AG10803 (cell line): ENCODE results near the gene PHACTR1.

Experiments used
- DNase-seq: peaks from one replicate; pipeline ENCODE4 v3.0.0; 2010; ENCODE audit warnings: low read depth
- H3K4me3 ChIP-seq: 2 replicates; pipeline ENCODE4 v1.5.1; 2011; ENCODE audit warnings: mild to moderate bottlenecking, low read length, control low read depth
- TF ChIP-seq, protein P1 (sequence below): conservative IDR thresholded peaks from 2 replicates; pipeline ENCODE4 v1.5.1; 2011; ENCODE audit warnings: mild to moderate bottlenecking, low read length, control low read depth, inconsistent platforms

PHACTR1 gene

DNA sequence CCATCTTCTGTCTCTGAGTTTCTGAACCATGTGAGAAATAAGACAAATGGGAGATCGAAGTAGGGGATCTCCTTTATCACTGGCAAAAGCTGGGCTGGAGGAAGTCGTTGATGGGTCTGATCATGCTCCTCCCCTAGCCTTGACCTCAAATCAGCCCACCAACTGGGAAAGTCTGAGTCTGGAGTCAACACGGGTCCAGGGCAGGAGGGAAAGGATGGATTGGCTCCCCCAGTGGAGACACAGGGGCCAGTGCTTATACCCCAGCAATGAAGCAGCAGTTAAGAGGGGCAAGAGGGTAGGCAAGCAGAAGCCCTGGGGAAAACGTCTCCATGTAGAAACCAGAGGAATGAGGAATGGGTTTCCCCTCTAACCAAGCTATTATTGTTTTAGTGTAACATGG, 459.2 kb downstream of the PHACTR1 start:
- DNase-seq: no peak
- no peak overlapping the region for H3K4me3 ChIP-seq
- TF ChIP-seq, protein P1, sequence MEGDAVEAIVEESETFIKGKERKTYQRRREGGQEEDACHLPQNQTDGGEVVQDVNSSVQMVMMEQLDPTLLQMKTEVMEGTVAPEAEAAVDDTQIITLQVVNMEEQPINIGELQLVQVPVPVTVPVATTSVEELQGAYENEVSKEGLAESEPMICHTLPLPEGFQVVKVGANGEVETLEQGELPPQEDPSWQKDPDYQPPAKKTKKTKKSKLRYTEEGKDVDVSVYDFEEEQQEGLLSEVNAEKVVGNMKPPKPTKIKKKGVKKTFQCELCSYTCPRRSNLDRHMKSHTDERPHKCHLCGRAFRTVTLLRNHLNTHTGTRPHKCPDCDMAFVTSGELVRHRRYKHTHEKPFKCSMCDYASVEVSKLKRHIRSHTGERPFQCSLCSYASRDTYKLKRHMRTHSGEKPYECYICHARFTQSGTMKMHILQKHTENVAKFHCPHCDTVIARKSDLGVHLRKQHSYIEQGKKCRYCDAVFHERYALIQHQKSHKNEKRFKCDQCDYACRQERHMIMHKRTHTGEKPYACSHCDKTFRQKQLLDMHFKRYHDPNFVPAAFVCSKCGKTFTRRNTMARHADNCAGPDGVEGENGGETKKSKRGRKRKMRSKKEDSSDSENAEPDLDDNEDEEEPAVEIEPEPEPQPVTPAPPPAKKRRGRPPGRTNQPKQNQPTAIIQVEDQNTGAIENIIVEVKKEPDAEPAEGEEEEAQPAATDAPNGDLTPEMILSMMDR: no peak

DNA sequence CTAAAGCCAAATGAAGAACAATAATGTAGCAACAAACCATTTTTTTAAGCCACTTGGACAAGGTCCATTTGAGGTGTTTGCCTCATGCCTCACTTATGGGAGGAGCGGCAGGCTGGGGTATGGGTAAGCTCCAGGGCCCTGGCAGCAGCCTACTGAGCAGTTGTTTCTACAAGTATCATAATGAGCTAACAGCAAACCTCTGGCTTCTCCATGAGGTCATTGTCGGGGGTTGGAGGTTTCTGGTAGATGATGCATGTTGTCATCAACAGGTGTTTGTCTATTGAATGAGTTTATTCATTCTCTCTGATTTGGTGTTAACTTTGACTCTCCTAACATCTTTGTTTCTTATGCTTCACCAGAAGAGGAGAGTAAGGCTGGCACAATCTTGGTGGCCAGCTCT, 461.1 kb downstream of the PHACTR1 start:
- no peak for DNase-seq
- TF ChIP-seq, protein P1: no peak
- H3K4me3 ChIP-seq: no peak overlapping the region

DNA sequence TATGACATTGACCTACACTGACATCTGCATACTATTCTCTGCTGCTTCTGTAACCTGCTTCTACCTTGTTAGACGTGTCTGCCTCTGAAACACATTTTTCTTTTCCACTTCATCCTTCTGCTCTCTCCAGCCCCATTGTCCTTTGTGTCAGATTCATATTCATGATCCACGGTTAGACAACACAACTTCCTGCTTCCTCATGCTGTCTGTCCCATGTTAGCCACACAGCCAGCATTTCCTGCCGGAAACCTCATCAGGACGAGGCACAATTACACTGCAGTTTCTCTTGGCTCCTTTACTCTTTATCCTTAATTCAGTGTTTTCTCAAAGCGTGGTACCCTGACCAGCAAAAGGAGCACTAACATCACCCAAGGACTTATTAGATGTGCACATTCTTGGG, 461.5 kb downstream of the PHACTR1 start:
- H3K4me3 ChIP-seq: no peak overlapping the region
- no peak for DNase-seq
- TF ChIP-seq, protein P1: no peak

DNA sequence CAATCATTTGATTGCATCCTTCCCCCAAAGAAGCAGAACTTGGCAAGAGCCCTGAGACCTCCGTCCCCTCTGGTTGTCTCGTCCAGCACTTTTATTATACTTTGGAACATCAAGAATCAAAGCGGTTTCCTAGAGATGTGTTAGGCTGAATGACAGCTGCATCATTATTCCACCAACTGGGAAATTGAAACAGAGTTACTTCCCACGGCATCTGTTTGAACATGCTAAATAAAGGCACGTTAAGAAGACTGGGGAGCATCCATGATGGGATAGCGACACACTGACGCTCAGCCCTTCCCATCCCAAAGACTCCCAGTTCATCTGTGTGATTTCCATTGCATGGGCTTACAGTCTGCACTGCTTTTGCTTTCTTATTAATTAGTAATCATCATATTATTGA, 464.0 kb downstream of the PHACTR1 start:
- TF ChIP-seq, protein P1: no peak
- no peak for DNase-seq
- H3K4me3 ChIP-seq: no peak overlapping the region

DNA sequence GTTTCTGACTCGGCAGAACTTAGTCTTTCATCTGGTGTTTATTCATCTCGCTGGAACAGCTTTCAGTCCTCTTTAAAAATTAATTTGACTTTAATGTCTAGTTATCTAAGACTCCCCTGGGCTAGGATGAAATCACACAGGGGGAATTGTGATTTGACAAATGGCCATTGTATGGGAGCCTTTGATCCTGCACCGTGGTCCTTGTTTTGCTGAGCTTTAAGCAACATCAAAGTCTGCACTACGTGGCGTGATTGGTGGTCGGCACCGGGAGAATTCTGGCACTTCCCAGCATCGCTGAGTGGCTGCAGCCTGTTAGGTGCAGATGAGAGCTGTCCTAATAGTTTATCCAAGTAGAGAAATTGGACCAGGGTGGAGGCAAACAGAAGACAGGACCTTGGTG, 464.8 kb downstream of the PHACTR1 start:
- DNase-seq: no peak

DNA sequence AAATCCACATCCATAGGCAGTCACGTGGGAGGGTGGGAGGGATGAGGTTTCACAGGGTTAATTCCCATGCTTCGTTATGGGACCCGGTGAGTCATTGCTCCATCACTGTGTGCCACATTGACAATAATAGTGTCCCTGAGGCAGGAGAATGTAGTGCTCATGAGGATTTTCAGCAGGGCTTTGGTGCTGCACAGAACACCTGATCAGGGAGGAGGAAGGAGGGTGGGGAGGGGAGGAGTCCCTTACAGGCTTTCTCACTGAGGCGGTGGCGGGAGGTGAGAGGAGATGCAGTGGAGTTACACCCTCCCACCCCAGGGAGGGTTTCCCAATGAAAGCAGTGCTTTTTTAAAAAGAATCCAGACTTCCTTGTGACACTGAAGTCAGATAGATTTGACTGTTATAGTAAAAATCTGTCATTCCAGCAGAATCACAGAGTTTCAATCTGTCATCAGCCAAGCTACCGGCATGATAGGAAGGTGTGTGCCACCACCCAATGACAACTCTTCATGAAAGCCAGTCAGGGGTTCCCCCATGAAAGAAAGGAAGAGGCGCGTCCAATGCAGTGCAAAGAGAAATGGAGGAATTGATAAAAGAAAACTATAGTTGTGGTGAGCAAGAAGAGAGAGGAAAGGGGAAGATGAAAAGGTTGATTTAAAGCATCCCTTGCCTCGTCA, 467.0 kb downstream of the PHACTR1 start:
- no peak for DNase-seq
- TF ChIP-seq, protein P1: no peak

More for the DNA sequence above, 464.8 kb downstream of the PHACTR1 start:
- TF ChIP-seq, protein P1: no peak
- no peak overlapping the region for H3K4me3 ChIP-seq

DNA sequence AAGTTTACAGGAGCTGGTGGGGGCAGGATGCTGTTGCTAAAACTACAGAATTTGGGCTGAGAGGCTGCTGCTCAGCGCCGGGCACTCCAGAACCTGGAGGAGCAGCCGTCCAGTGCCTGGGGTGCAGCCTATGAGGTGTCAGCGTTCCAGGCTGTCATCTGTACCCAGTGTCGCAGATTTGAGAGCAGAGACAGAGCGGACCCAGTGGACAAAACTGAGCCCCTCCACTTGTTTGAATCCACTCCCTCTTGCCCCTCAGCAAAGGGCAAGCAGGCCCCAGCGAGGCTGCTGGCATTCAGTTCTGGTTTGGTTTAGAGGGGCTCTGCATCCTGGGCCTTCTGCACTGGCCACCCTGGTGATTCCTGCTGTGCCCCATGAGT, 467.5 kb downstream of the PHACTR1 start:
- no peak overlapping the region for H3K4me3 ChIP-seq
- TF ChIP-seq, protein P1: no peak
- no peak for DNase-seq

More for the DNA sequence above, 467.0 kb downstream of the PHACTR1 start:
- H3K4me3 ChIP-seq: no peak overlapping the region
